ENCODE data around the gene KRTAP1-3. TPM values are rescaled to one million over a fixed set of nuclear protein-coding genes. Genes with fewer than 3 reads are reported as not detected.
"Not testable (repeated sequence)": the region's sequence is repeated elsewhere in the genome, so short reads cannot be mapped to it uniquely, and the experiment has no call there.

Gene KRTAP1-3
- total RNA-seq, 2 experiments from 2014 or later: not detected

- Mint-ChIP-seq H3K4me1 (ENCODE audit: low read depth) (no peaks in the 10 kb centered on the region), H3K9me3 (peaks cover 5% of the 10 kb centered on the region), H3K36me3 (ENCODE audit: low read depth) (no peaks in the 10 kb centered on the region), H3K27ac (no peak overlapping the region), H3K4me3 (no peak overlapping the region), H3K27me3 (peaks cover 41% of the 10 kb centered on the region)
- DNase-seq (no peak), ATAC-seq (ENCODE audit: poor library complexity) (no peak)
- no peak overlapping the region for H3K27ac ChIP-seq (ENCODE audit: low read depth in 1 of 2, low read length in 2 of 2)
- POLR2A ChIA-PET: no interaction called here
- no peaks in the 10 kb centered on the region for H3K4me1 ChIP-seq (ENCODE audit: insufficient read depth, low read length)
- H3K36me3 ChIP-seq (ENCODE audit: insufficient read depth, low read length): no peaks in the 10 kb centered on the region
- CTCF ChIA-PET: no interaction called here
- TF ChIP-seq CTCF (IDR thresholded peaks at IDR 0.05): no peak
- H3K27me3 ChIP-seq (ENCODE audit: control insufficient read depth in 1 of 2, insufficient read depth in 2 of 2, low read length in 2 of 2): peaks cover 0 to 5% of the 10 kb centered on the region in 2 experiments
- H3K4me3 ChIP-seq (ENCODE audit: low read length): no peak overlapping the region
- H3K9me3 ChIP-seq (ENCODE audit: control insufficient read depth in 1 of 2, insufficient read depth in 1 of 2, low read length in 2 of 2): no peaks in the 10 kb centered on the region
- intact Hi-C loops (cut with DNase I, micrococcal nuclease): no loop called here
Measured at GRCh38 chr17:41052566-41052965, 17.9 kb upstream of the KRTAP1-3 start.

- no peak overlapping the region for H3K4me3 ChIP-seq (ENCODE audit: low read length)
- H3K27me3 Mint-ChIP-seq: peaks cover 40% of the 10 kb centered on the region
- no peak for TF ChIP-seq CTCF (IDR thresholded peaks at IDR 0.05)
- H3K36me3 ChIP-seq (ENCODE audit: insufficient read depth, low read length): no peaks in the 10 kb centered on the region
- H3K27me3 ChIP-seq (ENCODE audit: control insufficient read depth in 1 of 2, insufficient read depth in 2 of 2, low read length in 2 of 2): peaks cover 0 to 10% of the 10 kb centered on the region in 2 experiments
- H3K27ac Mint-ChIP-seq: no peak overlapping the region
- H3K27ac ChIP-seq (ENCODE audit: low read depth in 1 of 2, low read length in 2 of 2): no peak overlapping the region
- H3K9me3 ChIP-seq (ENCODE audit: control insufficient read depth in 1 of 2, insufficient read depth in 1 of 2, low read length in 2 of 2): no peaks in the 10 kb centered on the region
- ATAC-seq (ENCODE audit: poor library complexity): no peak
- H3K36me3 Mint-ChIP-seq (ENCODE audit: low read depth): no peaks in the 10 kb centered on the region
- intact Hi-C loops (cut with DNase I, micrococcal nuclease): no loop called here
- ChIA-PET CTCF (no interaction called here), POLR2A (no interaction called here)
- no peak for DNase-seq
- H3K9me3 Mint-ChIP-seq: no peaks in the 10 kb centered on the region
- H3K4me1 Mint-ChIP-seq (ENCODE audit: low read depth): no peaks in the 10 kb centered on the region
- no peak overlapping the region for H3K4me3 Mint-ChIP-seq
- no peaks in the 10 kb centered on the region for H3K4me1 ChIP-seq (ENCODE audit: insufficient read depth, low read length)
Measured at GRCh38 chr17:41049110-41049509, 14.4 kb upstream of the KRTAP1-3 start.

GRCh38 chr17:41048441-41048840, 13.8 kb upstream of the KRTAP1-3 start:
- Mint-ChIP-seq H3K36me3 (ENCODE audit: low read depth) (no peaks in the 10 kb centered on the region), H3K4me3 (no peak overlapping the region), H3K9me3 (peaks cover 3% of the 10 kb centered on the region), H3K4me1 (ENCODE audit: low read depth) (no peaks in the 10 kb centered on the region), H3K27me3 (peaks cover 40% of the 10 kb centered on the region), H3K27ac (no peak overlapping the region)
- no peak overlapping the region for H3K27ac ChIP-seq (ENCODE audit: low read depth in 1 of 2, low read length in 2 of 2)
- intact Hi-C loops (cut with DNase I, micrococcal nuclease): no loop called here
- no peak for ATAC-seq (ENCODE audit: poor library complexity)
- H3K4me1 ChIP-seq (ENCODE audit: insufficient read depth, low read length): no peaks in the 10 kb centered on the region
- H3K36me3 ChIP-seq (ENCODE audit: insufficient read depth, low read length): no peaks in the 10 kb centered on the region
- H3K27me3 ChIP-seq (ENCODE audit: control insufficient read depth in 1 of 2, insufficient read depth in 2 of 2, low read length in 2 of 2): peaks cover 3 to 10% of the 10 kb centered on the region in 2 experiments
- H3K9me3 ChIP-seq (ENCODE audit: control insufficient read depth in 1 of 2, insufficient read depth in 1 of 2, low read length in 2 of 2): no peaks in the 10 kb centered on the region
- POLR2A ChIA-PET: no interaction called here
- H3K4me3 ChIP-seq (ENCODE audit: low read length): no peak overlapping the region
- DNase-seq: no peak
- no peak for TF ChIP-seq CTCF (IDR thresholded peaks at IDR 0.05)
- CTCF ChIA-PET: no interaction called here

GRCh38 chr17:41046735-41047465, 12.2 kb upstream of the KRTAP1-3 start, which contains the start of gene KRTAP2-1:
Gene KRTAP2-1 (minus strand): TSS chr17:41047316. CDS start chr17:41047267, 49 bp downstream.
- ATAC-seq (ENCODE audit: poor library complexity); H3K4me1 Mint-ChIP-seq (ENCODE audit: low read depth); H3K27ac Mint-ChIP-seq; H3K4me1 ChIP-seq (ENCODE audit: insufficient read depth, low read length); H3K36me3 Mint-ChIP-seq (ENCODE audit: low read depth); CTCF ChIA-PET; H3K9me3 ChIP-seq (ENCODE audit: control insufficient read depth in 1 of 2, insufficient read depth in 1 of 2, low read length in 2 of 2); intact Hi-C loops (cut with DNase I, micrococcal nuclease); H3K36me3 ChIP-seq (ENCODE audit: insufficient read depth, low read length); H3K27ac ChIP-seq (ENCODE audit: low read depth in 1 of 2, low read length in 2 of 2); H3K4me3 ChIP-seq (ENCODE audit: low read length); DNase-seq; POLR2A ChIA-PET; H3K4me3 Mint-ChIP-seq; H3K9me3 Mint-ChIP-seq: not testable (repeated sequence)
- H3K27me3 Mint-ChIP-seq: peaks cover 40% of the 10 kb centered on the region
- peaks cover 4 to 10% of the 10 kb centered on the region in 2 experiments for H3K27me3 ChIP-seq (ENCODE audit: control insufficient read depth in 1 of 2, insufficient read depth in 2 of 2, low read length in 2 of 2)
